GM21825 (cell line): ENCODE data around the gene TCIRG1.

Experiments
- ATAC-seq: cut with Tn5 transposase; IDR thresholded peaks from one replicate; pipeline ENCODE4 v1.9.1; 2021; ENCODE audit warnings: mild to moderate bottlenecking, moderate library complexity; ENCODE audit not compliant: unreplicated experiment

Gene TCIRG1

GRCh38 chr11:68017980-68018729 is 20.7 kb upstream of the TCIRG1 start:
- ATAC-seq = no peak

GRCh38 chr11:68018730-68019190 is 20.1 kb upstream of the TCIRG1 start:
- ATAC-seq = no peak

- no peak for ATAC-seq
These were observed 19.3 kb upstream of the TCIRG1 start for GRCh38 chr11:68019486-68019885.

GRCh38 chr11:68020575-68020974 is 18.2 kb upstream of the TCIRG1 start:
- ATAC-seq = no peak

DNA sequence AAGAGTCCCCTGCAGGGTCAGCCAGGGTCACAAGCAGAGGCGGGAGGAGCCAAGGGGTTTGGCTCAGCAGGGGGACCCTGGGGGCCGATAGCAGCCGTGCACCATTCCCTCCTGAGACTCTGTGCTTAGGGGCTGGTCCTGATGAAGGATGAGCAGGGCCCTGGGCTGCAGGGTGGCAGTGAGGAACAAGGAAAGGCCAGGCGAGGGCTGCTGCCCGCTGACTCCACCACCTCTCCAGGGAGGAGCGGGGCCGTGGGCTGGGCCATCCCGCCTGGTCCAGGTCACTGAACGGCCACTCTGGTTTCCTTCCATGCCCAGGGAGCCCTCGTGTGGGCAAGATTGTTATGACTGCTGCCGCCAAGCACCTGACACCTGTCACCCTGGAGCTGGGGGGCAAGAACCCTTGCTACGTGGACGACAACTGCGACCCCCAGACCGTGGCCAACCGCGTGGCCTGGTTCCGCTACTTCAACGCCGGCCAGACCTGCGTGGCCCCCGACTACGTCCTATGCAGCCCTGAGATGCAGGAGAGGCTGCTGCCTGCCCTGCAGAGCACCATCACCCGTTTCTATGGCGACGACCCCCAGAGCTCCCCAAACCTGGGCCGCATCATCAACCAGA is 17.5 kb upstream of the TCIRG1 start:
- ATAC-seq = no peak

- no peak for ATAC-seq
These were observed 16.3 kb upstream of the TCIRG1 start for GRCh38 chr11:68022531-68022930.

DNA sequence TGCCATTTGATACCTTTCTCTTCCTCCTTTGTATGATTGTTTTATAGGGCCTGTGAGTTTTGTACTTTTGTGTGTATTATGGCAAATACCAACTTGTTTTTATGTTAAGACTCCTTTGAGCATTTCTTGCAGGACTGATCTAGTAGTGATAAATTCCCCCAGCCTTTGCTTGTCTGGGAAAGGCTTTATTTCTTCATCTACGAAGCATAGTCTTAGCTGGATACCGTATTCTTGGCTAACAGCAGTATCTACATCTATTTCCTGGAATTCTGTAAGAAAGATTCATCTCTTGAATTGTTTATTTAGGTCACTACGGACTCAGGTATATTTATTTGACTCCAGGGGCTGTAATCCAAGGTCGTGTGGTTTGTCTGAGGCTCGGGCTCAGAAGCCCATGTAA is 14.3 kb upstream of the TCIRG1 start:
- no peak for ATAC-seq

DNA sequence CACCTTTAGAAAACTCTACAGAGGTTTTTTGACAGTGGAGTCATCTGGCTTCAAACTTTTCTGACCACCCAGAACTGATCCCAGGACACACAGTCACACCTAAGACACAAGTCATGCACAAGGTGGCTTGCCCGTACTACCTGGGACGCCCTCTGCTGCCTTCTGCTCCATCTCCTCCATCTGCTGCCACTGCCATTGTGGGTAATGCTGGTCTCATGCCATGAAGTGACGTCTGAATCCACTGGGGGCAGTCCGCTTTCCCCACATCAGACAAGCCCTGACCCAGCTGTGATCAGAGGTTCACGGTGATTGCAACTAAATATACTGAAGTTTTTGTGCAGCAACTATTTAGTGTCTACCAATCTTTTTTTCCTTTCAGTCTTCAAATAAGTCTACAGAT is 13.8 kb upstream of the TCIRG1 start:
- no peak for ATAC-seq

GRCh38 chr11:68026391-68027105 is 12.3 kb upstream of the TCIRG1 start:
- ATAC-seq = no peak

DNA sequence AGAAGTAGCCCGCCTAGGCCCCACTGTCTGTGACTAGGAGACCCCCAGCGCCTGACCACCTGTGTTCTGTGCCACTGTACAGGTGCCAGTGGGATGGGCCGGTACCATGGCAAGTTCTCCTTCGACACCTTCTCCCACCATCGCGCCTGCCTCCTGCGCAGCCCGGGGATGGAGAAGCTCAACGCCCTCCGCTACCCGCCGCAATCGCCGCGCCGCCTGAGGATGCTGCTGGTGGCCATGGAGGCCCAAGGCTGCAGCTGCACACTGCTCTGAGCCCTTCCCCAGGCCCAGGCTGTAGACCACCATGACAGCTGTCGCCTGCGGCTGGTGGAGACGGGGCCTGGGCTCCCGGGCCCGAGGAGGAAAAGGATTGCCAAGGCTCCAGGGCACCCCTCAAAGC is 11.2 kb upstream of the TCIRG1 start:
- no peak for ATAC-seq

DNA sequence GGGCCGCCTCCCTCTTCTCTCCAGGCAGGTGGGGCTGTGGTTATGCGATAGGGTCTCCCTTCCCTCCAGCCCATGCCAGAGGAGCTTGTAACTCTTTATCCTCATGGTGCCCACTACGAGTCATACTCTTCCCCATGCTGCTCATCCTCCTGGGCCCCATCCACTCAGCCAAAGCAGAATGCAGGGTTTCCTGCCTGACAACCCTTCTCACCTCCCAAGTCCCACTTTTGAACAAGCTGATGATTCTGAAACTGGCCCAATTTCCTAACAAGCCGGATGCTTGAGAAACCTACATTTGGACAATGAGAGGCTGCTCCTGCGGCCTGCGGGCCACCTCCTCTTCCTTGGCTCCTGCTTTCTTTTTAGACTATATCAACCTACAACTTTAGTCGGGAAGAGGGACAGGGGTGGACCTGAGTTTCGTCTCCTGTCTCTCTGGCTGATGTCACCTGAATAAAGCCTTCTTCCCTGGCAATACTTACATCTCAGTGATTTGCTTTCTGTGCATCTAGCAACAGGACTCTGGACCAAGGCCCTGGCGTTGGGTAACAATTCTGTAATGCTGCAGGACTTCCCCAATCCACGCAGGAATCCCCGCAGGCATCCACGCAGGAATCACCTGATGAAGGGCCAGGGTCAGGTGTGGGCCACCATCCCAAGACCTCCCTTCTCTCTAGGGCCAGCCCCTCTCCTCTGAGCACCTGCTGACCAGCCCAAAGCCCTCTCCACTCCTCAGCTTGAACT is 9.9 kb upstream of the TCIRG1 start:
- no peak for ATAC-seq

DNA sequence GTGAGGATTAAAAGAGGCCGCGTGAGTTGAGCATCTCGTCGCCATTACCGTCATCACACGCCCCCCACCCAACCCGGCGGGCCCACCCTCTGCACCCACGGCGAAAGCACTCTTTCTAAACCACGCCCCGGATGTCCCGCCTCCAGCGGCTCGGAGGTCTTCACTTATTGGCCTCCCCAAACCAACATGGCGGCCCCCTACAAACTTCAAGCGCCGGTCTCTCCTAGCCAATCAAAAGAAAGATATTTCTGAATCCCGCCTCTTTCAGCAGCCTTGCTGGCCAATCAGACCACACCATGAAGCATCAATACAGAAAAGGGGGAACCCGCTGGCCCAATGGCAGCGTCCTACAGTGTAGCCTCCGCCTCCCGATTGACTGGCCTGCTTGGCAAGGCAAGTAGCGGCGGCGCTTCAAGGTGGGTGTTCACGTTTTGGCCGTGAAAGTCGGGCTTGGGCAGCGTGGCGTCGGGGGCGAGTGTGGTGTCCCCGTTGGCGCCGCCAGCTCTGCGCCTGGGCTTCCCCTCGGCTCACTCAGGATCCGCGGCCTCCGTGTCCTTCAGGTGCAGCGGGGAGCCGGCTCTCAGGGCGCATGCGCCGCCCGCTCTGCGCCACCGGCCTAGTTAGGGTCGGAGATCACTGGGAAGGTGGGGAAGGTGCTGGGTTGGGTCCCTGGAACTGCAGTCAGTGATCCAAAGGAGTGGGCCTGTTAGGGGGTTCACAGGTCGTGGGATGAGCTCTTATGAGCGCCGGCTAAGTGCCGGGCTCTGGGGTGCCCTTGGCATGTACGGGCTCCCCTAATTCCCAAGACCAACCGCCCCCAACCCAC is 8.3 kb upstream of the TCIRG1 start, which contains the start of gene NDUFS8:
Gene NDUFS8, plus strand, starts transcription at position 364 of the 826 bp plus-strand sequence. CDS start 1,471 bp downstream, outside the sequence.
- peak; percentile 84 for ATAC-seq

DNA sequence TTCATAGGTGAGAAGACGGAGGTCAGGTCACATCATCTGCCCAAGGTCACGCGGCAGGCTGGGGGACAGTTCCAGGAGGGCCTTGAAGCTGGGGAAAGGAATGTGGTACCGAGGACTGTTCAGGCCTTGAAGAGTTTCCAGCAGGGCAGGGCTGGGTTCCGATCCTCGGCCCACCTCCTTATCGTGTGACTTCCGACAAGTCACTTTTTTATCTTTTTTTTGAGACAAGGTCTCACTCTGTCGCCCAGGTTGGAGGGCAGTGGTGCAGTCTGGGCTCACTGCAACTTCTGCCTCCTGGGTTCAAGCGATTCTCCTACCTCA is 7.7 kb upstream of the TCIRG1 start:
- no peak for ATAC-seq

- ATAC-seq = no peak
These were observed 6.8 kb upstream of the TCIRG1 start for GRCh38 chr11:68032003-68032402.

DNA sequence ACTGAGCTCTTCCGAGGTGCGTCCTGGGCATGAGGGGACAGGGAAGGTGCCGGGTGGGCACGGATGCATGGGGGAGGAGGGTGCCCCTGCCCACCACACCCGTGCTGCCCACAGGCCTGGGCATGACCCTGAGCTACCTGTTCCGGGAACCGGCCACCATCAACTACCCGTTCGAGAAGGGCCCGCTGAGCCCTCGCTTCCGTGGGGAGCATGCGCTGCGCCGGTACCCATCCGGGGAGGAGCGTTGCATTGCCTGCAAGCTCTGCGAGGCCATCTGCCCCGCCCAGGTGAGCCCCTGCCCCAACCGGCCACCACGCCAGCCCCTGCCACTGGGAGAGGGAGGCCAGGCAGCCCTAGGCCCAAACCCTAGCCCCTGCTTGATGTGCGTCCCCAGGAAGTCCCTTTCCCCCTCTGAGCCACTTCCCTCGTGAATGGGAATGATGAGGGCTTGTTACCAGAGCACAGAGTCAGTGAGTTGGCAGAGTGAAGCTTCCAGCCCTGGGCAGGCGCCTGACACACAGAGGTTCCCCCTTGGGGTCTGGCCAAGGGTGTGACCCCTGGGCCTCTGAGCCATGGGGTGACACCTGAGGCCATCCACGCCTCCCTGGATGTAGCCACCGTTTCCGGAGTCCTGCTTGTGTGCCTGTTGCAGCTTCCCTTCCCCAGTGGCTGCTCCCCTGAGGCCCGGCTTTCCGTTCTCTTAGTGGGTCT is 5.7 kb upstream of the TCIRG1 start:
- no peak for ATAC-seq

DNA sequence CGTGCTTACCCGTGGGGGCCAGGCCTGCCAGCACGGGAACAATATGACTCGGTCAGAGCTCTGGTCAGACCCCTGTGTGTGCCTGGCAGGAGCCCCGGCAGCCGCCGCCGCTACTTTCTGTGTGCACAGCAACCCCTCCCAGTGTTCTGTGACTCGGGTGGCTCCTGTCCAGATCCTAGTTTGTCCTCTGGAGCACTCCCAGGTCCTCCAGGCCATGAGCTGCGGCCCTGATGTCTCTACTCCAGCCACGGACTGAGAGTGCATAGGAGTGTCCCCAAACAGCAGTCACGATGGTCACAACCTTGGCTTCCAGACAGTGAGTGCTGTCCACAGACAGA is 5.1 kb upstream of the TCIRG1 start:
- no peak for ATAC-seq

DNA sequence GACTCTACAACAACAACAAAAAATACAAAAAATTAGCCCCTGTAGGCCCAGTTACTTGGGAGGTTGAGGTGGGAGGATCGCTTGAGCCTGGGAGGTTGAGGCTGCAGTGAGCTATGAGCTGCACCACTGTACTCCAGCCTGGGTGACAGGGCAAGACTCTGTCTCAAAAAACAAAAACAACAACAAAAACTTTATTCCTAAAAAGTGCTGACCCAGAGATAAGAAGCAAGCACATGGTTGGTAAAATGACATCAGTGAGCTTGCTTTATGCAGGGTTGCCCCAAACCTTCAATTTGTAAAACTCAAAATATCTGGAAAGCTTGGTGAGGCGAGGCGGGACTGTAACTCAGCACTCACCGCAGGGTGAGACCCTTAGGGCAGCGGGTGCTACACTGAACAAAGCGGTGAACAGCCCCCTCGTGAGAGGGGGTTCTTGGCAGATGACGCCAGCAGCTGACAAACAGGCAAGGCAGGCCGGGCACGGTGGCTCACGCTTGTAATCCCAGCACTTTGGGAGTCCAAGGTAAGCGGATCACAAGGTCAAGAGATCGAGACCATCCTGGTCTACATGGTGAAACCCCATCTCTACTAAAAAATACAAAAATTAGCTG is 3.5 kb upstream of the TCIRG1 start:
- no peak for ATAC-seq

DNA sequence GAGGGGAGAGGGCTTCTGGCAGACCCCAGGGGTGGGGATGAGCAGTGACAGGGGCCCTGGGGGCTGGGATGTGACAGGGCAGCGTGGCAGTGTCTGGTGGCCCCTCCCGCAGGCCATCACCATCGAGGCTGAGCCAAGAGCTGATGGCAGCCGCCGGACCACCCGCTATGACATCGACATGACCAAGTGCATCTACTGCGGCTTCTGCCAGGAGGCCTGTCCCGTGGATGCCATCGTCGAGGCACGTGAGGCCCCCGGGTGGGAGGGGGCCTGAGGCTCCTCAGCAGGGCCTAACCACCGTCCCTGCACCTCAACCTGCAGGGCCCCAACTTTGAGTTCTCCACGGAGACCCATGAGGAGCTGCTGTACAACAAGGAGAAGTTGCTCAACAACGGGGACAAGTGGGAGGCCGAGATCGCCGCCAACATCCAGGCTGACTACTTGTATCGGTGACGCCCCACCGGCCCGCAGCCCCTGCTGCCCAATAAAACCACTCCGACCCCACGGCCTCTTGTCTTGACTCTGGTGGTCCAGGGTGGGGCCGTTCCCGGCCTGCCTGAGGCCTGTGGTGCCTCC is 2.6 kb upstream of the TCIRG1 start:
- ATAC-seq = no peak

GRCh38 chr11:68036717-68037239 is 2.0 kb upstream of the TCIRG1 start:
- no peak for ATAC-seq
